HepG2 (cell line): ENCODE measurements around the gene PRRC1. TPM values are rescaled to one million over a fixed set of nuclear protein-coding genes. Genes with fewer than 3 reads are reported as not detected.

Experiments used
- HNF1A ChIP-seq, 2 experiments: sonication (generic) in 1 of 2; formaldehyde crosslinking in 1 of 2; IDR thresholded peaks; 2 replicates each; pipeline versions ENCODE4 v1.4.0 to v1.6.1; 2016 to 2020; ENCODE audit warnings: borderline replicate concordance in 1 of 2, low read depth in 1 of 2, mild to moderate bottlenecking in 1 of 2, missing genetic modification reagents in 1 of 2
- RBFOX2 ChIP-seq: fragments of 200-400 bp; formaldehyde crosslinking; IDR thresholded peaks from 2 replicates; pipeline ENCODE4 v1.6.1; 2017; ENCODE audit warnings: low read depth, mild to moderate bottlenecking, low read length
- SYNCRIP ChIP-seq: fragments of 200-400 bp; formaldehyde crosslinking; IDR thresholded peaks from 2 replicates; pipeline ENCODE4 v1.6.1; 2018; ENCODE audit warnings: mild to moderate bottlenecking, low read depth, low read length; ENCODE audit not compliant: insufficient read depth
- polyA plus RNA-seq, 8 experiments: library from polyadenylated mRNA; depleted of rRNA in 3 of 8; stranded (reverse) in 7 of 8; unstranded in 1 of 8; fragments of >200 nt; fragmentation: Illumina TruSeq in 4 of 8; extraction: Trizol in 4 of 8; gene quantifications; 2 replicates each; pipeline versions ENCODE4 v1.2.1 to v1.2.3, GENCODE V29; 2011 to 2016; ENCODE audit warnings: low read depth in 4 of 8, missing spikeins in 1 of 8, mixed read lengths in 1 of 8; ENCODE audit not compliant: insufficient read depth in 1 of 8
- total RNA-seq, 5 experiments: library from RNA; depleted of rRNA; stranded (reverse); fragments of >200 nt; fragmentation: Illumina TruSeq; extraction: Trizol; gene quantifications; 2 replicates each; pipeline ENCODE4 v1.2.3, GENCODE V29; 2016; ENCODE audit warnings: low read depth in 1 of 5
- TF ChIP-seq, protein P1 (sequence below): sonication (generic); formaldehyde crosslinking; conservative IDR thresholded peaks from 2 replicates; pipeline ENCODE4 v1.8.0; 2022; ENCODE audit warnings: mild to moderate bottlenecking, moderate library complexity, missing genetic modification reagents
- TF ChIP-seq, protein P2 (sequence below): sonication (generic); formaldehyde crosslinking; IDR thresholded peaks from 2 replicates; pipeline ENCODE4 v1.8.0; 2022; ENCODE audit warnings: missing genetic modification reagents, mild to moderate bottlenecking, moderate library complexity, borderline replicate concordance

Gene PRRC1
- total and polyA plus RNA-seq, 2 of the 13 experiments (the other 11 are each of a cell fraction or from before 2014, with no cell fraction given): 48.5 to 51.9 TPM

DNA sequence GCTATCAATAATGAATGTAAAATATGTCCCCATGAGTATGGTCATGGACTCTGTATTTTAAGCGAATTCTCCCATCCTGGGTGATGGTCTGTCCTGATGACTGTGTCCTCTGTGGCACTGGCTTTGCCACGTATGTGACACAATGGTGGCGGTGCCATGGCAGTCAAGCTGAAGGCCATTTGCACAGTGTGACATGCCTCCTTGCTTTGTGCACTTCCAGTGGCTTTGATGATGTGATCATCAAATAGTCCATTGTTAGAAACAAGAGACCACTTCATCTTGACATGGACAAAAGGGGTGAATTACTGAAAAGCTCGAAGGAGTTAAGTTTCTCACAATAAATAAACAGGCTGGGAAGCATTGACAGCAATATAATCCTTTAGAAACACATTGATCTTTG, 31.0 kb upstream of the PRRC1 start (continued):
- TF ChIP-seq HNF1A (IDR thresholded peaks at IDR 0.05; ENCODE audit: low read depth) (no peak), HNF1A (CRISPR knock-in tag; IDR thresholded peaks at IDR 0.05; ENCODE audit: borderline replicate concordance) (no peak), SYNCRIP (no peak), RBFOX2 (no peak)
- TF ChIP-seq, protein P1, sequence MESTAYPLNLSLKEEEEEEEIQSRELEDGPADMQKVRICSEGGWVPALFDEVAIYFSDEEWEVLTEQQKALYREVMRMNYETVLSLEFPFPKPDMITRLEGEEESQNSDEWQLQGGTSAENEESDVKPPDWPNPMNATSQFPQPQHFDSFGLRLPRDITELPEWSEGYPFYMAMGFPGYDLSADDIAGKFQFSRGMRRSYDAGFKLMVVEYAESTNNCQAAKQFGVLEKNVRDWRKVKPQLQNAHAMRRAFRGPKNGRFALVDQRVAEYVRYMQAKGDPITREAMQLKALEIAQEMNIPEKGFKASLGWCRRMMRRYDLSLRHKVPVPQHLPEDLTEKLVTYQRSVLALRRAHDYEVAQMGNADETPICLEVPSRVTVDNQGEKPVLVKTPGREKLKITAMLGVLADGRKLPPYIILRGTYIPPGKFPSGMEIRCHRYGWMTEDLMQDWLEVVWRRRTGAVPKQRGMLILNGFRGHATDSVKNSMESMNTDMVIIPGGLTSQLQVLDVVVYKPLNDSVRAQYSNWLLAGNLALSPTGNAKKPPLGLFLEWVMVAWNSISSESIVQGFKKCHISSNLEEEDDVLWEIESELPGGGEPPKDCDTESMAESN (CRISPR knock-in tag): no peak
- TF ChIP-seq, protein P2, sequence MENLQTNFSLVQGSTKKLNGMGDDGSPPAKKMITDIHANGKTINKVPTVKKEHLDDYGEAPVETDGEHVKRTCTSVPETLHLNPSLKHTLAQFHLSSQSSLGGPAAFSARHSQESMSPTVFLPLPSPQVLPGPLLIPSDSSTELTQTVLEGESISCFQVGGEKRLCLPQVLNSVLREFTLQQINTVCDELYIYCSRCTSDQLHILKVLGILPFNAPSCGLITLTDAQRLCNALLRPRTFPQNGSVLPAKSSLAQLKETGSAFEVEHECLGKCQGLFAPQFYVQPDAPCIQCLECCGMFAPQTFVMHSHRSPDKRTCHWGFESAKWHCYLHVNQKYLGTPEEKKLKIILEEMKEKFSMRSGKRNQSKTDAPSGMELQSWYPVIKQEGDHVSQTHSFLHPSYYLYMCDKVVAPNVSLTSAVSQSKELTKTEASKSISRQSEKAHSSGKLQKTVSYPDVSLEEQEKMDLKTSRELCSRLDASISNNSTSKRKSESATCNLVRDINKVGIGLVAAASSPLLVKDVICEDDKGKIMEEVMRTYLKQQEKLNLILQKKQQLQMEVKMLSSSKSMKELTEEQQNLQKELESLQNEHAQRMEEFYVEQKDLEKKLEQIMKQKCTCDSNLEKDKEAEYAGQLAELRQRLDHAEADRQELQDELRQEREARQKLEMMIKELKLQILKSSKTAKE: no peak
